Right ventricle myocardium inferior (tissue), 1 donor: Measurements from ENCODE around the gene AKAP13. TPM values are rescaled to one million over a fixed set of nuclear protein-coding genes. Genes with fewer than 3 reads are reported as not detected.

Experiments
- ATAC-seq: fragments of 200-7000 bp; cut with Tn5 transposase; one replicate; pipeline ENCODE4 v1.9.1; 2020; ENCODE audit warnings: mild to moderate bottlenecking, moderate library complexity
- DNase-seq: peaks from one replicate; pipeline ENCODE4 v3.0.0; 2021; ENCODE audit errors: missing footprints
- intact Hi-C: fragments of 100-400 bp; cut with DNase I; formaldehyde crosslinking; loops from one replicate; pipeline ENCODE4 v1.11.0; 2022
- total RNA-seq: library from RNA; stranded (reverse); fragmentation: NEBNext Ultra II Directional; extraction: Animal tissue kit (Norgen Biotek cat#: 25700); gene quantifications from one replicate; pipeline ENCODE4 v1.2.1, GENCODE V29; 2021
- donor health status: DM: no; HTN: yes; CAD: no; lungs with severe emphysema.

AKAP13 gene
- total RNA-seq, 1 donor from 2014 or later = 292 TPM

- intact Hi-C loops = no loop called here
- ATAC-seq (no peak), DNase-seq (no peak)
Measured at GRCh38 chr15:85672332-85673084, 292.1 kb downstream of the AKAP13 start.

- ATAC-seq (no peak), DNase-seq (no peak)
- intact Hi-C loops = no loop called here
Measured at GRCh38 chr15:85673326-85673725, 292.9 kb downstream of the AKAP13 start.

DNA sequence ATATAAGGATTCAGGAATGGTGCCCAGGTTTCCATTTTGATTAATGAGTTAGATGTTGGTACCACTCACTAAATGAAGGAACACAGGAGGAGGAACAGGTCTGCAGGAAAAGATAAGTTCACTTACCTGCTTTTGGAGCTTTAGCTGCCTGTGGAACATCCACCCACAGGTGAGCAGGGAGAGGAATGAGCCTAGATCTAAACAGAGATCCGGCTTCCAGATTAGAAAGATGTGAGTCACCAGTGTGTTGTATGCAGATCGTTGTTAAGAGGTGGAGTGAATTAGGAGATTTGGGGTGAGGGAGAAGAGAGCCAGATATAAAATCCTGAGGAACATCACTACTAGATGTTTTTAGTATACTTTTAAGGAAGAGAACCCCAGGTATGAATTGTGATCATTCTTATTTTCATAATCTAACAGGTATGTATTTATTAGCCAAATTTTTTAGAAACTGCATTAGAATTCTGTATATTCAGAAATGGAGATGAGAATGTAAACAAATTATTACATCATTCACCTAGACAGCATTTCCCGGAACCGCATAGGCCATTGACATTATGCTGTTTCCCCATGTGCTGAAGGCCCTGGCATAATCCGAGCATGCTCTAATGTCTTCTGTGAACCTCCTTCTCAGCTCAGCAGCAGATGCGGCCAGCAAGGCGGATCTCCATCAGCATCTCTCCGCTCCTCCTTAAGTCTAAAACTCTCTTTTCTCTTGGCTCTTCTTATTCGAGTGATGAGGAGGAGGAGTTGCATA, 296.1 kb downstream of the AKAP13 start:
- ATAC-seq (no peak), DNase-seq (no peak)
- intact Hi-C loops = no loop called here

- intact Hi-C loops = no loop called here
- DNase-seq (no peak), ATAC-seq (no peak)
Measured at GRCh38 chr15:85679231-85679630, 298.8 kb downstream of the AKAP13 start.

DNA sequence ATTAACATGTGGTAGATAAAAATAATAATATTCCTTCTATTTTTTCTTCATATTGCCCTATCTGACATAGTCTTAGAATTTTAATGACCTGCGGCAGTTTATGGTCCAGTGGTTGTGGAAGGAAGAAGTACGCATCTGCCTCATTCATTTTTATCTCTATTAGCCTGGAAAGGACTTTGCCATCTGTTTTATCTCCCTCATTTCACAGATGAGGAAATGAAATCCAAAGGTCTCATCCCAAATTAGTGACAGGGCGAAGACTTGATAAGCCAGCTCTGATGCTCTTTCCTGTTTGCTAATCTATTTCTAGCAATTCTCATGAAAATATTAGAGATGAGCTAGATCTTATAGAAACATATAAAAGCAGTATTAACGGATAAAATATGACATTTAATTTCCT, 301.0 kb downstream of the AKAP13 start:
- ATAC-seq = no peak
- intact Hi-C loops = loop anchor here (5.0 kb wide), 1 partner anchor 64 kb away; no protein-coding TSS in a partner anchor
- DNase-seq = no peak

DNA sequence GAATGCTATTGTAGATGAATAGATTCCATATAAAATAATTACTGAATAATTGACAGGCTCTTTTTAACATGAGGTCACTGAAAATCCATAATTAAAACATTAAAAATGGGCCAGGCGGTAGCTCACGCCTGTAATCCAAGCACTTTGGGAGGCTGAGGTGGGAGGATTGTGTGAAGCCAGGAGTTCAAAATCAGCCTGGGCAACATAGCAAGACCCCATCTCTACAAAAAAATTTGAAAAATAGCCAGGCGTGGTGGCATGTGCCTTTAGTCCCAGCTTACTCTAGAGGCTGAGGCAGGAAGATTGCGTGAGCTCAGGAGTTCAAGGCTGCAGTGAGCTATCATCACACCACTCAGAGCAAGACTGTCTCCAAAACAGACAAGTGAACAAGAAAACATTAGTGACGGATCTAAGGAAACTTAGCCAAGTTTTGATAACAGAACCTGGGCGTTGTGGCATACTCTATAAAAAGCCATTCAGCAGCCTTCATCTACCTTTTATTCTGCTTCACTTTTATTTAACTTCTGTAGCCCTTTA, 303.8 kb downstream of the AKAP13 start:
- intact Hi-C loops = loop anchor here (5.0 kb wide), 1 partner anchor 67 kb away; no protein-coding TSS in a partner anchor
- DNase-seq (no peak), ATAC-seq (peak; percentile 73)

GRCh38 chr15:85685356-85685755, 305.0 kb downstream of the AKAP13 start:
- ATAC-seq (peak; percentile 21), DNase-seq (no peak)
- intact Hi-C loops = no loop called here

GRCh38 chr15:85687329-85687728, 306.9 kb downstream of the AKAP13 start:
- ATAC-seq = no peak
- intact Hi-C loops = no loop called here
- no peak for DNase-seq

DNA sequence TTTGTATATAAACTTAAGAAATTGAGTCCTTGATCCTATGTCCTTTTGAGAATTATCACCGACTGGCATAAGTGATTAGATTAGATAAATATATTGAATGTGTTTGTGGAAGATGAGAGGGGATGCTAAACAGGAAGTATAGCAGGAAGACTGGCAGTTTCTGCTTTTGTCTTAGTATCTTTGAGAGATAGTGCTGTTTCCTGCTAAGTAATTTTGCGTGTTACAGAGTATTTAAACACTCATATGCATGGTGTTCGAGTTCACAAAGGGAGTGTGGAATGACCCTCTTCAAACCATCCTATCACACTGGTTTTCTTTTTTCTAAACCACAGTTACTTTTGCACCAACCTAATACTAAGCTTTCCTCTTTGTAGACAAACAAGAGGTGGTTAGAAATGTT, 308.3 kb downstream of the AKAP13 start:
- ATAC-seq = no peak

DNA sequence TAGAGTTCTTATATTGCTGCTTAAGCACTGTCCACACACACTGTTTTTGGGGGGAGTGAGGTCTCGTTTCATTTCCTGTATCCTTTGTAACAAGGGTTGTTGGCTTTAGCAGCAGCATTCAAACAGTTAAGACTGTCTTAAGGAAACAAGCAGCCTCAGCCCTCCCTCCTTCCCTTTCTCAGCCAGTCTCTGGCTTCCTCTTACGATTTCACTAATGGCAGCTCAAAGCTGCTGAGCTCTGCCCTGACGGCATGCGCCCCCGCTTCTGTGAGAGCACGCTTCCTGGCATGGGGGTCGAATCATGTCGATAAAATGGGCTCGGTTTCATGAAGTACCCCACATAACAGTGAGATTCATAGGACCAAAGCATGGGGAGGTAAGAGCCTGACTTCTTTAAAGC, 309.3 kb downstream of the AKAP13 start:
- ATAC-seq (peak; percentile 57), DNase-seq (no peak)
- intact Hi-C loops = no loop called here

More for the DNA sequence above, 308.3 kb downstream of the AKAP13 start:
- intact Hi-C loops = no loop called here
- DNase-seq = no peak

DNA sequence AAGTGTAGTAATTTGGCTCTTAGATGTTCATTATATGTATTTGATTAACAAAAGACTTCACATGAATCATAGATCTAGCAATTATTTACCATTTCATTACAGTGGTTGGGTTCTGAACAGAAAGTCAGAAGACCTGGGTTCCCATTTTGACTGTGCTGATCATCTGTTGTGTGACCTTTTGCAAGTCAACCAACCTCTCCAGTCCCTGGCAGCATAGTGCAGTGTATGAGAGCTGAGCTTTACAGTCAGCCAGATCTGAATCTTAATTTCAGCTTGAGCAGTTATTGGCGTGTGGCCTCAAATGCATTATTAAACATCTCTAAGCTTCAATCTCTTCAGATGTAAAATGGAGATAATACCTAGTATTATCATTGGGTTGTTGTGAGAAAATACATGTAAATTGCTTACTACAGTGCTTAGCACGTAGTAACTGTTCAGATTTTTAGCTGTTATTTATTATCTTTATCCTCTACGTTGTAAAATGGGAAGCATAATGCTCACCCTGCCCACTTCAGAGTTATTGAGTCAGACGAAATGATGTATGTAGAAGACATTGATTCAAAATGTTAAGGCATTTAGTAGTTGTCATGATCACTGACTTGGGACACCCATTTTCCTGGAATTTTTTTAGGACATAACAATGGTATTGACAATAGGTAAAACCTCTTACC, 310.3 kb downstream of the AKAP13 start:
- DNase-seq (no peak), ATAC-seq (no peak)
- intact Hi-C loops = no loop called here

DNA sequence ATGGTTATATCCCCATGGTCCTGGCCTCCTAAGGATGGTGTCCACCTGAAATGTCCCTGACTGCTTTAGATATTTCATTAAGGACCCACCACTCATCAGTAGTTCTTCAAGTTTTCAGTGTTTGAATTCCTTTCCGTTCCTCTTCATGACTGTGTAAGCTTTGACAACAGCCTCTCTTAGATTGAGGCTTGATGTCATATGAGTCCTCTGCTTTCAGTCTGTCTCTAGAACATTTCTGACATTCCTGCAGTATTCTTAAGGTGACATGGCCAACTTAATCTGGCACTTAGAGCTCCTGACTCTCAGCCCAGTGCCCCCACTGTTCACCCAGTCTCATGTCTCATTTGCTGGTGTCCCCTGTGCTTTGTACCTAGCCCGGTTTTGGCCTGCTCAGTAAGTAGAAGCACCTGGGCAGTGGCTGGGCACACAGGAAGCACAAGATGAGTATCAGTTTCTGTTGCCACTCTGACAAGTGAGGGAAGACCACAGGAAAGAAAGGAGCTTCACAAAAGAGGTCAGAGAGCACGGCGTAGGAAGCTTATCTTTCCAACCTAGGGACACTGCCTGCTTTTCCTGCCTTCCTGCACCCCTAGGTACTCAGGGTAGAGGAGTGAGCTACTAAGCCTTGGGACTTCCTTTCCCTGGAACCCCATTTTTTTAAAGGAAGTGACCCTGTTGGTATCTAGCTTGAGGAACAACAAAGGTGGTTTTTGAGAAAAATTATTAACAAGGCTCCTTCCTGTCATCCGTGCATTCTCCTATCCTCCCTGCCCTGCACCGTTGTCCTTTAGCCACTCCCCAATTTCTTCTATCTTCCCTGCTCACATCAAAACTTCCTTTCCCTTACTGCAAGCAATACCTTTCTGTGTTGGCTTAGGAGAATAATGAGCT, 311.2 kb downstream of the AKAP13 start:
- DNase-seq = no peak
- intact Hi-C loops = no loop called here
- ATAC-seq = peak; percentile 9

- intact Hi-C loops = no loop called here
- ATAC-seq = no peak
- DNase-seq = no peak
Measured at GRCh38 chr15:85692321-85692720, 311.9 kb downstream of the AKAP13 start.

DNA sequence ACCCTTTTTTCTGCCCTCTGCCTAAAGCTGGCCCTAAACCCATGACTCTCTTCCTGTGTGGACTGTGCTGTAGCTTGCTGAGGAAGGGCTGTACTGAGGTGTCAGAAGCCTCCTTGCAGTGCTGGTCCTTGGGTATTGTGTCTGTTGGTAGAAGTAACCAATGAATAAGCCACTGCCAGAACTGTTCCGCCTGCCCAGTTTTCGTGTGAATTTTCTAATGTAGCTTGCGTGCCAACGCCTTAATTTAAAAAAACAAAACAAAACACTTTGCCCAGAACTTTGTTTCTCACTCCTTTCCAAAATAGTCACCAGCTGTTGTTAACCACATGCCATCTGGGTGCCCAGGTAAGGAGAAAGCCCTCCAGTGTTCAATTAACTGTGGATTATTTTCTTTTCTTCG, 312.5 kb downstream of the AKAP13 start:
- DNase-seq (no peak), ATAC-seq (no peak)
- intact Hi-C loops = no loop called here

GRCh38 chr15:85693277-85693676, 312.9 kb downstream of the AKAP13 start:
- intact Hi-C loops = no loop called here
- DNase-seq (no peak), ATAC-seq (no peak)

GRCh38 chr15:85694091-85694490, 313.7 kb downstream of the AKAP13 start:
- intact Hi-C loops = no loop called here
- no peak for ATAC-seq
- no peak for DNase-seq

DNA sequence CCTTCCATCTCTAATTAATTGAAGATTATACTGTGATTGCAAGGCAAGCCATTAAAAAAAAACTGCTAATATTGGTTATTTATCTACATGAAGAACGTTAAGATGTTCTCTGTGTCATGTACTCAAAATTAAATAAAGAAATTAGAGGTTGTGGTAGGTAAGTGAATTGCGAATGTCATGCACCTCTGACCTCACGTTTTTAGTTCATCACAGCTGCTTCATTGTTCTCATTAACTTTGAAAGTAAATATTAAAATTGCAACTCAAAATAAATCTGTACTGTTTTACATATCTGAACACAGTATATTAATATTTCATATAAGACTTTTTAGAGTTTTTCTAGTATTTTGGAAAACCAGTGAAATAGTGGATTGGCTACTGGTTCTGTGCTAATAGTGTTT, 320.4 kb downstream of the AKAP13 start:
- ATAC-seq = no peak
- no peak for DNase-seq
- intact Hi-C loops = no loop called here

DNA sequence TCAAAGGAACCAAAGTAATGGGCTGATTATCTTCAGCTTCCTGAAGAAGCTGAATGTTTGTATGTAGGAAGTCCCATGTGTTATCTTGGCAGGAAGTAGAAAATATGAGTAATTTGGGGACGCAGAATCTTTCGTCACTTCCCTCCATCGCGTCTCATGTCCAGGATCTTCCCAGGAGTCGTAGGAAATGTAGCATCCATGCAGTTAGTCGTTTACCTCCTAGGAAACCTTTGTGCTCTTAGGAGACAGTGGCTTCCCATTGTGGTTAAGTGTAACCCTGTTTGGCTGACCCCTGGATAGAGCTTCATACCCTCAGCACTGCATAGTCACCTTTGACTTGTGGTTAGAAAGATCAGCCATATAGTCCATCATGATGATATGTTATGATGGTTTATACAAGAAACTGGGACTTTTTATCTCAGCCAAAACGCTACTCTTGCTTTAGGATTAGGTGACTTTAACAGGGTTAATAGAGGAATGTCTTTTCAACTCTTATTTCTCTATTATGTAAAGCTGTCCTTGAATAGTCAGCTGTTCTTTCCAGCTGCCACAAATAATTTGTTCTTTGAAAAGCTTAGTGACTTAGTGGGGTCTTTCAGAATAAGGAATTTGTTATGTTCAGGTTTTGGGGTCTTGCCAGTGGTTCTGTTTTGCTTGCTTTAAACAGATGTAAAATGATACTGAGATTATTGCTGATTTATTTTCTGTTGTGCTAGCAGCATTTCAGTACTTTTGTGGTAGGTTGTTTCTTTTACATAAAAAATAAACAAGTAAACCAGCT, 322.1 kb downstream of the AKAP13 start:
- ATAC-seq (no peak), DNase-seq (no peak)
- intact Hi-C loops = no loop called here
